Measurements from ENCODE around the gene LDLRAD2. TPM values are rescaled to one million over a fixed set of nuclear protein-coding genes. Genes with fewer than 3 reads are reported as not detected.

LDLRAD2 gene
- total and polyA plus RNA-seq, 2 of the 4 experiments (the other 2 are of a cell fraction): 0.05 TPM; not detected in 1

DNA sequence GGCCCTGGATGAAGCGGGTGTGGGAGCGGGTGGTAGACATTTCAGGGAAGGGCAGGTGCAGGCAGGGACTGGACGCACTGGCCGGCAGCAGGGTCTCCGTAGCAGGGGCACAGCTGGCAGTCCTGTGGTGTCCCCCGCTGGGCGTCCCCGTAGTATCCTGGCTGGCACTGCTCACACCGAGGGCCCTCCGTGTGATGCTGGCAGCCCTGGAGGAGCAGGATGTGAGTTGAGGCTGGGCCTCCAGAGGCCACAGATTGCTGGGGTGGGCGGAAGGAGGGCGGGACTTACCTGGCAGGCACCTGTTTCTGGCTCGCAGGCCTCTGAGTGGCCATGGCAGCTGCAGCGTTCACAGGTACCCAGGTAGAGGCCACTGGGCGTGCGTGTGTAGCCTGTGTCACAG is 62.3 kb downstream of the LDLRAD2 start:
- intact Hi-C loops (cut with micrococcal nuclease): no loop called here
- no peak overlapping the region for H3K56ac ChIP-seq (ENCODE audit: extremely low read depth, insufficient read depth, low read length)
- H3K9me1 ChIP-seq (ENCODE audit: insufficient read depth, low read length): peaks cover 19% of the 10 kb centered on the region
- H2BK120ac ChIP-seq (ENCODE audit: low read depth, low read length): no peak overlapping the region
- peaks cover 14% of the 10 kb centered on the region for H4K20me1 ChIP-seq (ENCODE audit: insufficient read depth, low read length)
- H2BK20ac ChIP-seq (ENCODE audit: low read depth, low read length): no peak overlapping the region
- H2AK5ac ChIP-seq (ENCODE audit: low read depth, low read length): no peak overlapping the region
- ChIA-PET POLR2A (ENCODE audit: unreplicated experiment) (no interaction called here), CTCF (no interaction called here)
- H3K14ac ChIP-seq (replicated peaks; ENCODE audit: low read depth, low read length): no peak overlapping the region
- WGBS, 2 experiments (ENCODE audit: extremely low coverage in 2 of 2, insufficient read length in 1 of 2): 94% methylated on average over 7 of the region's 16 CpGs; no CpG with 5 or more reads in 1 of the 2 experiments
- H3K9ac ChIP-seq (ENCODE audit: low read depth, low read length): no peak overlapping the region
- no peak overlapping the region for H3K4me2 ChIP-seq (ENCODE audit: low read depth, low read length)
- in situ Hi-C loops (cut with MboI; ENCODE audit: low sequenced_read_pairs): no loop called here
- H3K79me1 ChIP-seq (ENCODE audit: low read depth in 1 of 2, low read length in 2 of 2): peaks cover 4 to 23% of the 10 kb centered on the region in 2 experiments; a peak in 3 of 4 replicates
- H3K4me1 ChIP-seq (ENCODE audit: control insufficient read depth, insufficient read depth, low read length): peaks cover 11% of the 10 kb centered on the region
- no peak overlapping the region for H3K27ac ChIP-seq (ENCODE audit: insufficient read depth, low read length)
- no peaks in the 10 kb centered on the region for H3K27me3 ChIP-seq (ENCODE audit: control insufficient read depth, insufficient read depth, low read length)
- H4K8ac ChIP-seq (ENCODE audit: low read depth in 2 of 2, low read length in 2 of 2): no peak overlapping the region
- no peak overlapping the region for H3K4me3 ChIP-seq (ENCODE audit: insufficient read depth, low read depth, low read length)
- H2BK5ac ChIP-seq (ENCODE audit: low read depth, low read length, poor library complexity, severe bottlenecking): no peak overlapping the region
- no peak overlapping the region for H4K5ac ChIP-seq (ENCODE audit: low read depth, low read length)
- no peak for DNase-seq
- peaks cover 76% of the 10 kb centered on the region for H3K36me3 ChIP-seq (ENCODE audit: control insufficient read depth, insufficient read depth, low read length)
- H3K4ac ChIP-seq (ENCODE audit: low read depth, low read length): no peak overlapping the region
- ATAC-seq (ENCODE audit: low read depth): no peak
- dilution Hi-C loops (cut with HindIII; ENCODE audit: low sequenced_read_pairs, unreplicated experiment): no loop called here
- no peaks in the 10 kb centered on the region for H3K9me3 ChIP-seq (ENCODE audit: control insufficient read depth, insufficient read depth, low read length)
- BruUV-seq (replicated peaks): no TSS peak
- no peak overlapping the region for H4K91ac ChIP-seq (ENCODE audit: insufficient read depth, low read depth, low read length)
- H3K23ac ChIP-seq (ENCODE audit: low read depth, low read length): no peak overlapping the region
- H3K18ac ChIP-seq (ENCODE audit: low read depth, low read length): no peak overlapping the region
- TF ChIP-seq SMC3 (IDR thresholded peaks at IDR 0.05; ENCODE audit: low read depth, low read length) (no peak), CEBPB (IDR thresholded peaks at IDR 0.05; ENCODE audit: low read depth, low read length) (no peak), USF2 (IDR thresholded peaks at IDR 0.05; ENCODE audit: low read depth, low read length) (no peak), MAFK (IDR thresholded peaks at IDR 0.05; ENCODE audit: low read depth, low read length) (no peak), NFE2L2 (IDR thresholded peaks at IDR 0.05; ENCODE audit: low read depth, low read length) (no peak), RAD21 (IDR thresholded peaks at IDR 0.05; ENCODE audit: low read length) (no peak), MXI1 (IDR thresholded peaks at IDR 0.05; ENCODE audit: borderline replicate concordance, low read depth, low read length) (no peak), CHD1 (IDR thresholded peaks at IDR 0.05; ENCODE audit: low read depth, low read length) (no peak), FOS (IDR thresholded peaks at IDR 0.05; ENCODE audit: low read depth, low read length) (no peak), RCOR1 (IDR thresholded peaks at IDR 0.05; ENCODE audit: insufficient replicate concordance, low read length) (no peak), MAZ (IDR thresholded peaks at IDR 0.05; ENCODE audit: borderline replicate concordance, low read depth, low read length) (no peak)
- H2AFZ ChIP-seq (replicated peaks; ENCODE audit: low read length, poor library complexity): no peak overlapping the region
- H2AK9ac ChIP-seq (replicated peaks; ENCODE audit: low read depth, low read length, poor library complexity): no peak overlapping the region
- no peak overlapping the region for H2BK15ac ChIP-seq (ENCODE audit: low read depth, low read length)

Other genes with a start within 250 kb of the LDLRAD2 start
- gene RAP1GAP, start 142.9 kb upstream of the LDLRAD2 start, total RNA-seq (2012; rRNA removed): under 0.01 TPM in 1 of 2 replicates, not detected in the other
- 0.10 and 0.20 TPM in 2 replicates for gene RAP1GAP, start 142.9 kb upstream of the LDLRAD2 start, polyA plus RNA-seq (2012; rRNA removed)
- 24.7 and 47.2 TPM in 2 replicates for gene USP48, start 29.1 kb upstream of the LDLRAD2 start, total RNA-seq (2012; rRNA removed)
- 17.1 and 25.0 TPM in 2 replicates for gene USP48, start 29.1 kb upstream of the LDLRAD2 start, polyA plus RNA-seq (2012; rRNA removed)
- gene HSPG2, start 125.0 kb downstream of the LDLRAD2 start, total RNA-seq (2012; rRNA removed): 15.8 and 23.3 TPM in 2 replicates
- 94.0 and 104 TPM in 2 replicates for gene HSPG2, start 125.0 kb downstream of the LDLRAD2 start, polyA plus RNA-seq (2012; rRNA removed)
- gene CELA3B, start 164.8 kb downstream of the LDLRAD2 start, total RNA-seq (2012; rRNA removed): not detected in 2 replicates
- not detected in 2 replicates for gene CELA3B, start 164.8 kb downstream of the LDLRAD2 start, polyA plus RNA-seq (2012; rRNA removed)
- gene CELA3A, start 189.4 kb downstream of the LDLRAD2 start, total RNA-seq (2012; rRNA removed): not detected in 2 replicates
- not detected in 2 replicates for gene CELA3A, start 189.4 kb downstream of the LDLRAD2 start, polyA plus RNA-seq (2012; rRNA removed)
- gene CDC42, start 240.4 kb downstream of the LDLRAD2 start, total RNA-seq (2012; rRNA removed): 609 and 676 TPM in 2 replicates
- gene CDC42, start 240.4 kb downstream of the LDLRAD2 start, polyA plus RNA-seq (2012; rRNA removed): 143 and 162 TPM in 2 replicates

All from IMR-90 (cell line).